Measurements from ENCODE around the gene MAN2B2.

The MAN2B2 gene

DNA sequence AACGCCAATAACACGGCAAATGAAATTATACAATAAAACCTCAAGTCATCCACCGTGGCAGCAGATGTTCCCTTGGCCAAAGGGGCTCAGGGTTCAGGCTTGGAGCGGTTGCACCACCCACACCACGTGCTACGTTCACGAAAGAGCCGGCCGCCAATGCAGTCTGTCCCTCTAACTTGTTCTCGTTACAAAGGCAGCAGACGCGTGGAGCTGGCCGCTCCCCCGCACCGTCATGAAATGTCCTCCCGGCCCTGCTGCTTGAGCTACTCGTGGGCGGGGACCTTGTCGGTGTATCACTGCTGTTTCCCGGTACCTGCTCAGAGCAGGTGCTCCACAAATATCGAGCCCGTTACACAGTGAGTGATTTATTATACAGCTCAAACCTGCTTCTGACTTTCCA is 36.4 kb upstream of the MAN2B2 start:
- Histone ChIP-seq H3K79me2 (ENCODE audit: control insufficient read depth, insufficient read depth, low read length, poor library complexity) (no peaks in the 10 kb centered on the region), H4K8ac (ENCODE audit: low read depth, low read length) (no peak overlapping the region), H3K14ac (ENCODE audit: low read length) (no peak overlapping the region), H3K4me2 (ENCODE audit: low read length) (no peak overlapping the region), H3K9me3 (ENCODE audit: insufficient read depth, low read depth, low read length) (peaks cover 5% of the 10 kb centered on the region), H4K12ac (ENCODE audit: low read depth, low read length) (no peak overlapping the region), H2BK120ac (ENCODE audit: insufficient read depth, low read length, poor library complexity) (no peak overlapping the region), H3K27me3 (ENCODE audit: insufficient read depth, low read length) (no peaks in the 10 kb centered on the region), H3K4ac (ENCODE audit: low read depth, low read length) (no peak overlapping the region), H3K9ac (ENCODE audit: low read length) (no peak overlapping the region), H3K18ac (ENCODE audit: low read length) (no peak overlapping the region), H2BK12ac (ENCODE audit: low read length) (no peak overlapping the region), H4K91ac (ENCODE audit: low read depth, low read length) (no peak overlapping the region), H2BK5ac (ENCODE audit: low read depth, low read length, poor library complexity) (no peak overlapping the region), H3K27ac (ENCODE audit: low read depth, low read length) (no peak overlapping the region), H3K23ac (ENCODE audit: low read length) (no peak overlapping the region), H2AFZ (ENCODE audit: insufficient read depth, low read length, poor library complexity) (no peak overlapping the region), H3K4me3 (ENCODE audit: low read depth, low read length) (no peak overlapping the region), H3K79me1 (ENCODE audit: low read length) (no peaks in the 10 kb centered on the region), H3K36me3 (ENCODE audit: control insufficient read depth in 1 of 2, insufficient read depth in 2 of 2, low read length in 2 of 2) (no peaks in the 10 kb centered on the region), H2AK5ac (ENCODE audit: low read length) (no peak overlapping the region), H3K4me1 (ENCODE audit: control insufficient read depth in 1 of 2, insufficient read depth in 2 of 2, low read length in 2 of 2) (no peaks in the 10 kb centered on the region)
- WGBS (ENCODE audit: extremely low coverage, insufficient coverage, insufficient read length): no CpG with 5 or more reads among the region's 22 CpGs
- DNase-seq: no peak

DNA sequence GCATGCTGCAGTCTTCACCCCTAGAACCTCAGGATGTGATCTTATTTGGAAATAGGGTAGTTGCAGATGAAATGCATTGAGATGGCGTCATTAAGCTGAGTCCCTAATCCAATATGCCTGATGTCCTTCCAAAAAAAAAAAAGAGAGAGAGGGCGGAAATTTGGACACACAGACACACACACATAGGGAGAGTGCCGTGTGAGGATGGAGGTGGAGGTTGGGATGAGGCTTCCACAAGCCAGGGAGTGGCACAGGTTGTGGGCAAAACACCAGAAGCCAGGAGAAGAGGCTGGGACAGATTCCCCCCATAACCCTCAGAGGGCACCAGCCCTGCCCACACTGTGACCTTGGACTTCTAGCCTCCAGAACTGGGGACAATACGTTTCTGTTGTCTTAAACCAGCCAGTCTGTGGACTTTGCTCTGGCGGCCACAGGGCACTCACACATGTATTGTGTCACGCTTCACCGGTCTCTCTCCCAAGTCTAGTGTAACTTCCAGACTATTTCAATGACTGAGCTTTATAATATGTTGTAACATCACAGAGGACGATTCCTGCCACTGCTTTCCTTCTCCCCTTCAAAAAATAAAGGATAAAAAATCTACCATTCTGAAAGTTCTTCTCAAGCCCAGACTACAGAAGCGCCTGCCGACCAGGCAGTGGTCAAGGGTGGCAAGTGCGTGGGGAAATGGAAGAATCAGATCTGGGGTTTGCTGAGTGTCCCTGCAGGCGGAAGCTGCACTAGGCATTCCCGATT is 35.8 kb upstream of the MAN2B2 start:
- Histone ChIP-seq H3K4me1 (ENCODE audit: control insufficient read depth in 1 of 2, insufficient read depth in 2 of 2, low read length in 2 of 2) (no peaks in the 10 kb centered on the region), H3K4ac (ENCODE audit: low read depth, low read length) (no peak overlapping the region)
- no peak for DNase-seq

DNA sequence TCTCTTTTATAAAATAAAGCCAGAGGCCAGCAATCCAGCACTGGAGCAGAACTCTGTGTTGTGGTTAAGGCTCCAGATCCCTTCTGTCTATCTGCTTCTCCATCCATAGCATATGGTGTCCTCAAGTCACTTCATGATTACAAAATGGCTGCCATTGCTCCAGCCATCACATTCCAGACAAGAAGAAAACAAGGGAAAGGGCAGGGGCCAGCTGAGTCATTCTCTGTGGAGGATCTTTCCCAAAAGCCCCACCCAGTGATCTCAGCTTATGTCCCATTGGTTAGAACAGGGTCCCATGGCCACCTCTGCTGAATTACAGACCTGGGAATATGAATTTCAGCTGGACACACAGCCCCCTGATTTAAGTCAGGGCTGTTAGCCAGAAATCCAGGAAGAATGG is 34.1 kb upstream of the MAN2B2 start:
- Histone ChIP-seq H3K27ac (ENCODE audit: low read depth, low read length) (no peak overlapping the region), H3K79me2 (ENCODE audit: control insufficient read depth, insufficient read depth, low read length, poor library complexity) (no peaks in the 10 kb centered on the region), H2BK120ac (ENCODE audit: insufficient read depth, low read length, poor library complexity) (no peak overlapping the region), H4K91ac (ENCODE audit: low read depth, low read length) (no peak overlapping the region), H3K4me3 (ENCODE audit: low read depth, low read length) (no peak overlapping the region), H3K9me3 (ENCODE audit: insufficient read depth, low read depth, low read length) (peaks cover 4% of the 10 kb centered on the region), H3K79me1 (ENCODE audit: low read length) (no peaks in the 10 kb centered on the region), H2AK5ac (ENCODE audit: low read length) (no peak overlapping the region), H3K18ac (ENCODE audit: low read length) (no peak overlapping the region), H3K4ac (ENCODE audit: low read depth, low read length) (no peak overlapping the region), H3K9ac (ENCODE audit: low read length) (no peak overlapping the region), H3K4me1 (ENCODE audit: control insufficient read depth in 1 of 2, insufficient read depth in 2 of 2, low read length in 2 of 2) (no peaks in the 10 kb centered on the region), H2BK5ac (ENCODE audit: low read depth, low read length, poor library complexity) (no peak overlapping the region), H3K27me3 (ENCODE audit: insufficient read depth, low read length) (no peaks in the 10 kb centered on the region), H2BK12ac (ENCODE audit: low read length) (no peak overlapping the region), H4K8ac (ENCODE audit: low read depth, low read length) (no peak overlapping the region), H3K4me2 (ENCODE audit: low read length) (no peak overlapping the region), H4K12ac (ENCODE audit: low read depth, low read length) (no peak overlapping the region), H2AFZ (ENCODE audit: insufficient read depth, low read length, poor library complexity) (no peak overlapping the region), H3K23ac (ENCODE audit: low read length) (no peak overlapping the region), H3K14ac (ENCODE audit: low read length) (no peak overlapping the region), H3K36me3 (ENCODE audit: control insufficient read depth in 1 of 2, insufficient read depth in 2 of 2, low read length in 2 of 2) (no peaks in the 10 kb centered on the region)
- DNase-seq: no peak

More for the DNA sequence above, 35.8 kb upstream of the MAN2B2 start:
- no CpG with 5 or more reads among the region's 13 CpGs for WGBS (ENCODE audit: extremely low coverage, insufficient coverage, insufficient read length)
- Histone ChIP-seq H2BK12ac (ENCODE audit: low read length) (no peak overlapping the region), H2AFZ (ENCODE audit: insufficient read depth, low read length, poor library complexity) (no peak overlapping the region), H3K27ac (ENCODE audit: low read depth, low read length) (no peak overlapping the region), H3K4me2 (ENCODE audit: low read length) (no peak overlapping the region), H3K36me3 (ENCODE audit: control insufficient read depth in 1 of 2, insufficient read depth in 2 of 2, low read length in 2 of 2) (no peaks in the 10 kb centered on the region), H3K18ac (ENCODE audit: low read length) (no peak overlapping the region), H3K14ac (ENCODE audit: low read length) (no peak overlapping the region), H2BK5ac (ENCODE audit: low read depth, low read length, poor library complexity) (no peak overlapping the region), H2AK5ac (ENCODE audit: low read length) (no peak overlapping the region), H3K79me2 (ENCODE audit: control insufficient read depth, insufficient read depth, low read length, poor library complexity) (no peaks in the 10 kb centered on the region), H4K12ac (ENCODE audit: low read depth, low read length) (no peak overlapping the region), H4K8ac (ENCODE audit: low read depth, low read length) (no peak overlapping the region), H3K79me1 (ENCODE audit: low read length) (no peaks in the 10 kb centered on the region), H4K91ac (ENCODE audit: low read depth, low read length) (no peak overlapping the region), H3K27me3 (ENCODE audit: insufficient read depth, low read length) (no peaks in the 10 kb centered on the region), H2BK120ac (ENCODE audit: insufficient read depth, low read length, poor library complexity) (no peak overlapping the region), H3K9me3 (ENCODE audit: insufficient read depth, low read depth, low read length) (peaks cover 7% of the 10 kb centered on the region), H3K9ac (ENCODE audit: low read length) (no peak overlapping the region), H3K23ac (ENCODE audit: low read length) (no peak overlapping the region), H3K4me3 (ENCODE audit: low read depth, low read length) (no peak overlapping the region)

- Histone ChIP-seq H4K8ac (ENCODE audit: low read depth, low read length) (no peak overlapping the region), H2BK5ac (ENCODE audit: low read depth, low read length, poor library complexity) (no peak overlapping the region), H3K36me3 (ENCODE audit: control insufficient read depth in 1 of 2, insufficient read depth in 2 of 2, low read length in 2 of 2) (no peaks in the 10 kb centered on the region), H4K12ac (ENCODE audit: low read depth, low read length) (no peak overlapping the region), H3K18ac (ENCODE audit: low read length) (no peak overlapping the region), H3K9me3 (ENCODE audit: insufficient read depth, low read depth, low read length) (peaks cover 4% of the 10 kb centered on the region), H3K9ac (ENCODE audit: low read length) (no peak overlapping the region), H3K4me1 (ENCODE audit: control insufficient read depth in 1 of 2, insufficient read depth in 2 of 2, low read length in 2 of 2) (no peaks in the 10 kb centered on the region), H2BK12ac (ENCODE audit: low read length) (no peak overlapping the region), H3K79me2 (ENCODE audit: control insufficient read depth, insufficient read depth, low read length, poor library complexity) (no peaks in the 10 kb centered on the region), H3K4me3 (ENCODE audit: low read depth, low read length) (no peak overlapping the region), H4K91ac (ENCODE audit: low read depth, low read length) (no peak overlapping the region), H3K79me1 (ENCODE audit: low read length) (no peaks in the 10 kb centered on the region), H3K14ac (ENCODE audit: low read length) (no peak overlapping the region), H3K27ac (ENCODE audit: low read depth, low read length) (no peak overlapping the region), H2BK120ac (ENCODE audit: insufficient read depth, low read length, poor library complexity) (no peak overlapping the region), H3K4ac (ENCODE audit: low read depth, low read length) (no peak overlapping the region), H2AFZ (ENCODE audit: insufficient read depth, low read length, poor library complexity) (no peak overlapping the region), H3K4me2 (ENCODE audit: low read length) (no peak overlapping the region), H2AK5ac (ENCODE audit: low read length) (no peak overlapping the region), H3K27me3 (ENCODE audit: insufficient read depth, low read length) (no peaks in the 10 kb centered on the region), H3K23ac (ENCODE audit: low read length) (no peak overlapping the region)
- DNase-seq: no peak
- no CpG with 5 or more reads among the region's 6 CpGs for WGBS (ENCODE audit: extremely low coverage, insufficient coverage, insufficient read length)
Measured at GRCh38 chr4:6541789-6542188, 33.2 kb upstream of the MAN2B2 start.
